Right forelimb (tissue), 1 donor: Measurements from ENCODE around the gene SEMA6C.
"Not testable (repeated sequence)": the region's sequence is repeated elsewhere in the genome, so short reads cannot be mapped to it uniquely, and the experiment has no call there.

Experiments
- DNase-seq: peaks from one replicate; pipeline ENCODE4 v3.0.0-alpha.2; 2018

Gene SEMA6C

DNA sequence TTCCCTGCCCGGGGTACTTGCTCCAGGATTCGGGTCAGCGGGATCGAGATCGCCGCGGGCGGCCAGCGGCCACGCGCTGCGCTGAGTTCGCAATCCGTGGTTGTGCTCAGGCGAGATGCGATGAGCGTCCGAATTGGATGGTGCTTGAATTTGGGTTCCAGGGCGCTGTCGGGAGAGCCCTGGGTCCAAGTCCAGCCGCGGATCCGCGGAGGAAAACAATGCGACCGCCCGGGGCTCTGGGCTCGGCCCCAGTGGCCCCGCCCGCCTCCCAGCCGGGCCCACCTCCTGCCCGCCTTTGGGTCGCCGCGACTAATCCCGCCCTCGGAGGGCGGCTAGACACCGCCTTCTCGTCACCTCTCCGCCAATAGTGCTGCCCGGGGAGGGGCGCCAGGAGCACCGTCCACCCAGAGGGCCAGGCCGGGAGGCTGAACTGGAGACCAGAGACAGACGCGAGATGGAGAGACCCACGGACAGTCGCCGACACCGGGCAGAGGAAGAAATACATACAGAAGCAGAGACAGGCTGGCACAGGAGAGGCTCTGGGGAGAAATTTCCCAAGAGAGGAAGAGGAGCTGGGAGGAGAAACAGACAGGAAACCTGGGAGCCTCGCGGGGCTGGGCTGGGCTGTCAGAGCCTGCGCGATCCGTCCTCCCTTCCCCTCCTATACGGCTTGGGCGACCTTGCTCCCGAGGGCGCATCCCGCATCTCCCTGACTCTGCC is at the start of gene SEMA6C:
SEMA6C (minus strand) TSS at position 220 of the 720 bp plus-strand sequence. CDS start 4,010 bp downstream, outside the sequence.
- DNase-seq = peak; percentile 95

DNA sequence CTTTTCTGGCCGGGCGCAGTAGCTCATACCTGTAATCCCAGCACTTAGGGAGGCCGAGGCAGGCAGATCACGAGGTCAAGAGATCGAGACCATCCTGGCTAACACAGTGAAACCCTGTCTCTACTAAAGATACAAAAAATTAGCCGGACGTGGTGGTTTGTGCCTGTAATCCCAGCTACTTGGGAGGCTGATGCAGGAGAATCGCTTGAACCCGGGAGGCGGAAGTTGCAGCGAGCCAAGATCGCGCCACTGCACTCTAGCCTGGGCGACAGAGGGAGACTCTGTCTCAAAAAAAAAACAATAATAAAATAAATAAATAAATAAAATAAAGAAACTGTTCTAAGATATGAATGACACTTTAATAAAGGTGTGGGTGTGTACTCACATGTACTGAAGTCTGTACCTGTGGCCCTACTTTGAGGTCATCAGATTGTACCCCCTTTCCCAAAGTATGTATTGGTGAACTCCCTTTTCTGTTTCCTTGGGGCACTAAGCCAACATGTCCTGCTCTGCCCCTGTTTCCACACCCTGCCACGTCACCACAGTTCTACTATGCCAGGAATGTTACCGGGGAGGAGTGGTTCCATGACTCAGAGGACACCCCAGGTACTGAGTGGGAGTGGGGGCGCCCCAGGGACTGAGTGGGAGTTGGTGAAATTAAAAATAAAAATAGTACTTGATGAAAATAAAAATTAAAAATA is 48.6 kb upstream of the SEMA6C start:
- not testable (repeated sequence) for DNase-seq

DNA sequence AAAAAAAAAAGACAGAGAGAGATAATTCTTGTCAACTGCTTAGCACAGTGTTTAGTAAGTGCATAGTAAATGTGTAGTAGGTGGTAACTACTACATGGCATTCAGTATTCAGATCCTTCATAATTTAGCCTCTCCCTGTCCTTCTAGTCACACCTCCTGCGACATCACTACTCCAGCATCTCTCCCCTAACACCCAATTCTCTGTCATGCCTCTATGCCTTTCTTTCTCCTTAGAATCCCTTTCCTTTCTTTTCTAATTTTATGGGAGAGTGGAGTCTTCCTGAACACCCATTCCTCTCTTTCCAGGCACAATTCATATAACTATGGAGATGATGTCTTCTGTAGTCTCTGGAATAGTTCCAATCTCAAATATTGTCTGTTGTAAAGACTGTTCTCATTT is 47.4 kb upstream of the SEMA6C start:
- DNase-seq = no peak

GRCh38 chr1:151193304-151193703 is 46.9 kb upstream of the SEMA6C start:
- DNase-seq = no peak

- no peak for DNase-seq
Measured at GRCh38 chr1:151192047-151192446, 45.6 kb upstream of the SEMA6C start.

DNA sequence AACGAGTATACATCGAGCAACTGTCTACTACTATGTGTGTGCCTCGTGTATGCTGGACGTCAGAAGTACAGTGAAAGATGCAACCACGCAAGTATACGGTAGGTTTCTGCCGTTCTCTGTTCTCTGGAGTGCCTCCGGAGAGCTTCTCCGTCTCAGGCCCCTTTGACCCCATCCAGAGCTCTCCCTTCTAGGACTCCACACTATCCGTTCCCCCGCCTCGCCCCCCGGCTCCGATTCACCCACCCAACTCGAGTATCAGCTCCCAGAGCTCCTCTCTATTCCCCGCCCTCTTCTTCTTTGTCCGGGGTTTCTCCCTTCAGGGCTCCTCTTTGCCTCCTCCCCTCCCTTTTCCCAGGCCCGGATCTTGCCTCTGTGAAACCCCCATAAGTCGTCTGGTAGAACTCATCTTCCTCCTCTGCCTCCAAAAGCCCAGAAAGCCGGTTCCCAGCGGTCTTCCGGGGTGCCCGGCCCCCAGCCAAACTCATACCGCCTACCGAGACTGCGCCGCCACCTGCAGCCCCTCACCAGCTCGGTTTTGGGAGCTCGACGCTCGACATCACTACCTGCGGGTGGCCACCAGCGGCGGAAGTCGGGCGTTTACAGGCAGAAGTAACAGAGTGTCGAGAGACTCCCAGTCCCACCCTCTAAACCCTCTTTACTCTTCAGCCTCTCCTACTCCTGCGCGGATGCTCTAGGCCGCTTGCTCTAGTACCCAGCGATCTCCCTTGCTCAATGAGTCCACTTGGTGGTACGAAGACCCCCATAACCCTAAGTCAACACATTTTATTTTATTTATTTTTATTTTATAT is 43.4 kb upstream of the SEMA6C start, which contains the start of gene VPS72:
VPS72 (minus strand) TSS at position 561 of the 809 bp plus-strand sequence; CDS start at position 485, 76 bp downstream.
- DNase-seq = peak; percentile 89

GRCh38 chr1:151188667-151189066 is 42.2 kb upstream of the SEMA6C start:
- DNase-seq = not testable (repeated sequence)

GRCh38 chr1:151187205-151187604 is 40.8 kb upstream of the SEMA6C start:
- no peak for DNase-seq

DNA sequence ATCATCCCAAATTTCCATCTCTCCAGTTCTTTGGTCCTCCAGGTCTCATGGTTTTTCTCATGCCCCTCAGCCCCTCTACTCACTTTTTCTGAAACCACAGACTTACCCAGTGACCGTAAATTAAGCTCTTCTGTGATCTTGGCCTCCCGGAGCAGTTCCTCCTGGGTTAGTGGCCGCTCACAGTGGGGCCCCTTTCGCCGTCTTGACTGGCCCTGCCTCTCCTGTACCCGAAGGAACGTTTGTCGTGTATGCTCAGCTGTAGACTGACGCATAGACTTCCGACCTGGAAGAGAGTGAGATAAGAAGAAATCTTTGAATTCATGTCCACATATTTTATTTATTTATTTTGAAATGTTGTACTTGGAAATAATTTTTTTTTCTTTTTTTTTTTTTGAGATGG is 37.8 kb upstream of the SEMA6C start:
- DNase-seq = no peak

DNA sequence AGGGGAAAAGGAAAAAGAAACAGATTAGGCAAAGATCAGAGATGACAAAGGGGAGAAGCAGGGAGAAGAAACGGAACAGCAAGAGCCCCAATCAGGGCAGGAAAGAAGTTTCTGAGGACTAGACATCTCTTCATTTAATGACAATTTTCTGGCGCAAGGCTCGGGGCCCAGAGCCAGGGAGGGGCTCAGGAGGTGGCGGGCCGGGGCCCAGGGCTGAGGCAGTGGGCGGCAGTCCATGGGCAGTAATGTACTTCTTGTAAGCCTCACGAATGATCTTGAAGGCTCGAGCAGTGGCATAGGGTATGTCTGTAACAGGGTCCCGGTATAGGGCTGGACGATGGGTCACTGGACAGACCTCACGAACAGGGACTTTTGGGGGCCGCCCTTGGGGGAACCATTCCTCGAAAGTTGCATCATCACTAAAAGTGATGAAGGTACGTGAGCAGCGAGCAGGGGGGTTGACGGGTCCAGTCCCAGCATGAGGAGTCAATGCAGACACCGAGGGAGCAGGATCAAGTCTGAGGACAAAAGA is 30.1 kb upstream of the SEMA6C start:
- DNase-seq = no peak

- no peak for DNase-seq
Measured at GRCh38 chr1:151175863-151176262, 29.4 kb upstream of the SEMA6C start, which contains the start of gene TMOD4. TSS of gene TMOD4 (minus strand) at chr1:151175981. CDS start at chr1:151174875, 1,106 bp downstream.

GRCh38 chr1:151175041-151175741 is 28.8 kb upstream of the SEMA6C start:
- DNase-seq = no peak

- no peak for DNase-seq
Measured at GRCh38 chr1:151171190-151171589, 24.8 kb upstream of the SEMA6C start.

DNA sequence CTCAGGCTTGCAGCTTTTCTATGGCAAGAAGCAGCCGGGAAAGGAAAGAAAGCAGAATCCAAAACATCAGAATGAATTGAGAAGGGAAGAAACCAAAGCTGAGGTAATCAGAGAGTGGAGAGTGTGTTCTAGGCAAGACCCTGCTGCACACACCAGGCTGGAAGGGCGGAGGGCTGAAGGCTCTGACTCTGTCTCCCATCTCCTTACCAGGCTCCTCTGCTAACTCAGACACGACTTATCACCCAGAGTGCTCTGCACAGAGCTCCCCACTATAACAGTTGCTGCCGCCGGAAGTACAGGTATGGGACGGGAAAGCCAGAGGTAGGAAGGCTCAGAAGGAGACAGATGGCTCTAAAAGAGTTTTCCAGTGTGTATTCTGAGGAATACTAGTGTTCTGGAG is 20.7 kb upstream of the SEMA6C start:
- DNase-seq = no peak

GRCh38 chr1:151166505-151166956 is 20.1 kb upstream of the SEMA6C start:
- no peak for DNase-seq

DNA sequence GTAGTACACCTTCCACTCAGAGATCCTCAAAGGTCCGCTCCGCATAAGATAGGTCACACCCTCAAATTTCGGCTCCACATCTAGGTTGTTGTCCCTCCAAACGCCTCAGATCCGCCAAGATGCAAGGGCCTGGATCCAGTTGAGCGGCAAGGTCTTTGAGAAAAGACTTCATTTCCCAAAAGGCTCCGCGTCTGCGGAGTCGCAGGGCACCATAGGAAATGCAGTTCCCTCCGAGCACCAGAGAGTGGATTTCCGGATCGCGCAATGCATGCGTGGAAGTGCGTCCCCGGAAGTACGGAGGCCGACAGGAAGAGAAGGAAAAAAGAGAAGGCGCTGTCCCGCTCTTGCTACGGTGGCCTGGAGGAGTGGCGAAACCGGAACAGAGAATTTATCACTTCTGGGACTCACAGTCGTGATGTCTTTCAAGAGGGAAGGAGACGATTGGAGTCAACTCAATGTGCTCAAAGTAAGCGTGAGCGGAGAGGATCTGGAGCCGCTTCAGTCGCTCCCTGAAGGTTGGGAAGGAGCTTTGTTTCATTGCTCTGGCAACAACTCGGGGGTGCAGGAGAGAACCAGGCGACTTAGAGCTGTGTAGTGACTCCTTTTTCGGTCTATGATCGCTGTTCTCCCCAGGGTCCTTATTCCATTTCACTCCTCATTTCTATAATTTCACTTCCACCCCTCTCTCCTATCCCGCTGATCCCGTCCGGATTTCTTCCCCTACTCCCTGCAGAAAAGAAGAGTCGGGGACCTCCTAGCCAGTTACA is 19.5 kb upstream of the SEMA6C start, which contains the start of the genes LYSMD1 and SCNM1:
LYSMD1 (minus strand) TSS at position 165 of the 767 bp plus-strand sequence. CDS start 644 bp downstream, outside the sequence.
SCNM1 (plus strand) TSS at position 407 of the 767 bp plus-strand sequence; CDS start at position 416, 9 bp downstream.
- DNase-seq = peak; percentile 96

- DNase-seq = peak; percentile 74
Measured at GRCh38 chr1:151165281-151165737, 18.9 kb upstream of the SEMA6C start.

DNA sequence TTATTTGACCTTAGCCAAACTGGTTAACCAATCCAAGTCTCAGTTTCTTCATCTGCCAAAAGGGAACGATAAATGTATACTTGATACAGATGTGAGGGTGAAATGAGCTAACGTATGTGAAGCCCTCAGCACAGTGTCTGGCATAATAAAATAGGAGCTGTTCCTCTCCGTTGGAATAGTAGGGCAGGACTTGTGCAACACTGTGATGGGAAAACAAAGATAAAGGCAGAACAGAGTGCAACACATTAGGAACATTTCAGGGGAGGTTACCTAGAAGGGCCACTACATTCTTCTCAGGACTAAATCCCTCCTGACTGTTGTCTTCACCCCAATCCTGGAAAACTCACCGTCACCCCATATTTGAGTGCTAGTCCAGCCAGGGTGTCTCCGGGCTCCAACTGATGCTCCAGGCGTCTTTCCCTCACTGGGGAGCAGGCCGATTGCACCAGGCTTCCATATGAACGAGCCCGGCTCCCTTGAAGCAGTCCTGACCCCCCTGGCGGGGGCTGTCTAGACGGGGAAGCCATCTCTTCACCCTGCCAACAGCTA is 18.4 kb upstream of the SEMA6C start:
- DNase-seq = no peak

DNA sequence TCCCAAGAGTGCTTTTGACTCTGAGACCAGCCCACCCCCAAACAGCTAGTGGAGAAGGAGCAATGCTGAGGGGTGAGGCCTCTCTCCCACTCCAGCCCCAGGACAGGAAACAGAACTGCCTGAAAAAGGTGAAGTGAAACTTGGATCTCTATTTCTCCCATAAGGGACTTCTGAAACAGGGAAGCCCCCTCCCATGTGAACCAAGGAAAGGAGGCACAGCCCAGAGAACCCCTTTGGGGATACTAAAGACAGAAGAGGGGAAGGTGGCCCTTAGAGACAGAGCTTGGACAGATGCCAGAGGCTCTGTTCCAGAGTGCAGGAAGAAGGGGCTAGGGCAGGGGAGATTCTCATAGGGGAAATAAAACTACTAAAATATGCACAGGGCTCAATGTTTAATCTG is 12.9 kb upstream of the SEMA6C start:
- DNase-seq = no peak

DNA sequence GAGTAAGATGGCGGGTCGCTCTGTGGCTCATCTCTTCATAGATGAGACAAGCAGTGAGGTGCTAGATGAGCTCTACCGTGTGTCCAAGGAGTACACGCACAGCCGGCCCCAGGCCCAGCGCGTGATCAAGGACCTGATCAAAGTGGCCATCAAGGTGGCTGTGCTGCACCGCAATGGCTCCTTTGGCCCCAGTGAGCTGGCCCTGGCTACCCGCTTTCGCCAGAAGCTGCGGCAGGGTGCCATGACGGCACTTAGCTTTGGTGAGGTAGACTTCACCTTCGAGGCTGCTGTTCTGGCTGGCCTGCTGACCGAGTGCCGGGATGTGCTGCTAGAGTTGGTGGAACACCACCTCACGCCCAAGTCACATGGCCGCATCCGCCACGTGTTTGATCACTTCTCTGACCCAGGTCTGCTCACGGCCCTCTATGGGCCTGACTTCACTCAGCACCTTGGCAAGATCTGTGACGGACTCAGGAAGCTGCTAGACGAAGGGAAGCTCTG is 12.4 kb upstream of the SEMA6C start:
- no peak for DNase-seq
